ENCODE results near the gene C17orf107.
A peak's percentile ranks its signal among the peaks of the same experiment; 100 is the strongest.
"Not testable (repeated sequence)": the region's sequence is repeated elsewhere in the genome, so short reads cannot be mapped to it uniquely, and the experiment has no call there.

The C17orf107 gene

GRCh38 chr17:4899341-4900230, at the start of gene C17orf107:
Gene C17orf107 (plus strand): TSS chr17:4899536. CDS start chr17:4899763, 227 bp downstream.
- peak; percentile 88 to 93 for DNase-seq (ENCODE audit: low read depth in 1 of 2, low spot score in 1 of 2)

DNA sequence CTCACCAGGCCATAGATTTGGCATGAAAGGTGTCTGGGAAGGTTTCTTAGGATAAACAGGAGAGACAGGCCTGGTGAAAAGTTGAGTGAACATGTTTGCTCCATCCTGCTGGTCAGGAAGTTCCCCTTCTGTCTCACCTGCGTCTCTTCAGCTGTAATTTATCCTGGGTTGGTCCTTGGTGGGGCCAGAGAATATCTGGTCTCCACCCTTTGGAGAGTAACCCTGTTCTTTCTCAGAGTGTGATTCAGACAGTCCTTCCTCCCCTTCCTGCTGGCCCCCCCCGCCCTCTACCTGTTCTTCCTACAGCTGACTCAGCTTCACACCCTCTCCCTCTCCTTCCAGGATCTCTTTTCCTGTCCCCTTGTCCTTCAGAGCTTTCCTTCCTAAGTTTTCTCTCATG, 49.1 kb upstream of the C17orf107 start:
- no peak for DNase-seq (ENCODE audit: low read depth in 1 of 2, low spot score in 1 of 2)

DNA sequence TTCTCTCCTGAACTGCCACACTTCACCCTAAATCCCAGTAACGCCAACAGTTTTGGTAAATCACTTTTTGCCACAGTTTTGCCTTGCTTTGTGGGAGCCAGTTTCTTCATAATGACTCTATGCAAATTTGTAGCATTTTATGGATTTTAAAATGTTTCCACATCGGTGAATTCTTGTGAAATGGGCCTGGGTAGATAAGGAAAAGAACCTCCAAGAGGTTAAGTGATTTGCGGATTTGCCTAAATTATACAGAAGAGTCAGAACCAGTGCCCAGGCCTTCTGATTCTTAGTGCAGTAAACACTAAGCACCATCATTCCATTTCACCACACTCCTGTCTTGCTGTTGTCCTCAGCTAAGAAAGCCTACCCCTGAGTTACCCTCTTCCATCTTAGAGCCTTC, 48.3 kb upstream of the C17orf107 start:
- no peak for DNase-seq (ENCODE audit: low read depth in 1 of 2, low spot score in 1 of 2)

GRCh38 chr17:4852567-4853207, 46.6 kb upstream of the C17orf107 start:
- no peak for DNase-seq (ENCODE audit: low read depth in 1 of 2, low spot score in 1 of 2)

DNA sequence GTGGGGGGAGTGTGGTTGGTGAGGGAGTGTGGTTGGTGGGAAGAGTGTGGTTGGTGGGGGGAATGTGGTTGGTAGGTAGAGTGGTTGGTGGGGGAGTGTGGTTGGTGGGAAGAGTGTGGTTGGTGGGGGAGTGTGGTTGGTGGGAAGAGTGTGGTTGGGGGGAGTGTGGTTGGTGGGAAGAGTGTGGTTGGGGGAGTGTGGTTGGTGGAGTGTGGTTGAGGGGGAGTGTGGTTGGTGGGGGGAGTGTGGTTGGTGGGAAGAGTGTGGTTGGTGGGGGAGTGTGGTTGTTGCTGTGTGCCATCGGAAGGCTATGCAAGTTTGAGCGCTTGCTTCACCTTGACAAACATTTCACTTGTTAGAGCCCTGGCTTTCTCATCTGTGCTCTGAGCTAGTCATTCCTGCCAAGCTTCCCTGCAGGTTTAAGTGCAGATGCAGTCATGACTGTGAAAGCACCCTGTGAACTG, 46.1 kb upstream of the C17orf107 start:
- no peak for DNase-seq (ENCODE audit: low read depth in 1 of 2, low spot score in 1 of 2)

DNA sequence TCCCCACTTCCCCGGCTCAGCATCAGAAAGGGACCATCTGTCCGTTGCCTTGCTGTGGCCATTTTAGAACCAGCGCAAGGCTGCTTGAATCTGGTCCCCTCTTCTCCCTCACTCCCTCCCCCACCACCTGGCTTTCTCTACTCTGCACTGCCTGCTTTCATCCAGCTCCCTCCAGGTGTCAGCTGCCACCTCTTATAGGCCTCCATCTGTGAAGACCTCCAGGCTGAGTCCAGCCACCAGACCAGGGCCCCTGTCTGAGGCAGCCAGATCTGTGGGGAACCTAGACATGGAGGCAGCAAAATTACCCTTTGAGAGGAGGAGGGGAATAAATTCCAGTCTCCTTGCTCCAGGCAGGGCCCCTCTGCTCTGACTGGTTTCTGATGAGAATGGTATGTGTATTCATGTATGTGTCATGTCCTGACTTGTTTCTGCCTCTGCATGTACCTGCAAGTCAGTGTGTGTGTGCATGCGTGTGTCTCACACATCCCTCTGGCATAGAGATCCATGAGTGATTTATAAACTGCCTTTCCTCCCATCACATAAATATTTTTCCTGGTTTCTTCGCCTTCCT, 45.1 kb upstream of the C17orf107 start:
- DNase-seq (ENCODE audit: low read depth in 1 of 2, low spot score in 1 of 2) = no peak

DNA sequence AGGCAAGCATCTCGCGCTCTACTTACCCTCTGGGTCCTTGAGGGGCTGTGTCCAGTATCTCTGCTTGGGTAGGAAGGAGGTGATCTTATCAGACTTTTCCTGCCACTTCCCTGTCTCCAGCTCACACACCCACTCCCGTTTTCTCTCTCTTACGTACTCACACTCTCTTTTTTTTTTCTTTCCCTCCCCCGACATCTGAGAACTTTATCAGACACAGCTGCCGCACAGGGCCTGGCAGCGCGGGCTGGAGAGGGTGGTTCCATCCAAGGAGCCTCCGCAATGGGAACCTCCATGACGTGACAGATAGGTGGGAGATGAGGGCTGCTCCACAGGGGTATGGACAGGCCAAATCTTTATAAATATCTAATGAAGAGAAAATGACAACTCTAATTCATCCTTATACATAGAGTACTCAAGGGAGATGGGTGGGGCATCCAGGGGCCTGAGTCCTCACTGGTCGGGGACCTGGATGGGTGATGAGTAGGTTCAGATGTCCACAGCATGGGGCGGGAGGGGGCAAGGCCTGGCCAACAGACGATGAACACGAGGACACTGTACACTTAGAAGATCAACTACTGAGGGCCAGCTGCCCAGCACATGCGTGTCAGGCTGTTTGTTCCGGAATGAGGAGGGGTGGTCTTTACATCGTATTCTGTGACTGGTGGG, 42.9 kb upstream of the C17orf107 start:
- no peak for DNase-seq (ENCODE audit: low read depth in 1 of 2, low spot score in 1 of 2)

GRCh38 chr17:4856937-4857314, 42.4 kb upstream of the C17orf107 start:
- no peak for DNase-seq (ENCODE audit: low read depth in 1 of 2, low spot score in 1 of 2)

GRCh38 chr17:4857347-4857746, 42.0 kb upstream of the C17orf107 start:
- not testable (repeated sequence) for DNase-seq (ENCODE audit: low read depth in 1 of 2, low spot score in 1 of 2)

DNA sequence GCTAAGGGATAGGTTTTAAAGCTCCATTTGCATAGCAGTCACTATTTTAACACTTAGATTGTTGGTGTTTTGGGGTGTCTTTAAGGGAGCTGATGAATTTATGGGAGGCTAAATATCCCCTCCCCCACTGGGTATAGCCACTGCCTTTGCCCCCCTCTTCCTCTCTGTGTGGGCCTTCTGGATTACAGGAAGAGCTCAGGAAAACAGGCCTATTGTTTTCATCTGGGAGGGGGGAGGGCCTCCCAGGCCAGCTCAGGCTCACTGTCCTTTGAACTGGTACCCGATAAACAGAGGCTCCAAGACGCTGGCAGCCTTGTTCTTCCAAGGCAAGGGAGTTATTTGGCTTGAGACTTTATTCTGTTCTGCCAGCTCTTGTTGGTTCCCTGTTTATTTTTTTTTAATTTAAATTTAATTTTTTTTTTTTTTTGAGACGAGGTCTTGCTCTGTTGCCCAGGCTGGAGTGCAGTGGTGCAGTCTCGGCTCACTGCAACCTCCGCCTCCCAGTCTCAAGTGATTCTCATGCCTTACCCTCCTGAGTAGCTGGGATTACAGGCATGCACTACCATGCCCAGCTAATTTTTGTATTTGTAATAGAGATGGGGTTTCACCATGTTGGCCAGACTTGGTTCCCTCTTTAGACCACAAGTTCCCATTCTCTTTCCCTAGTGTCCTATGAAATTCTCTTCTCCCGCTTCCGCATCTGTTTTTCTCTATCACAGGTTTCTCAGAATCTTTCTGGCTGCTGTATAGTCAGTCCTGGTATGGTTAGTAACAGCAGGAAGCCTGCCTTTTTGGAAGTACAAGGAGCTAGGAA, 41.1 kb upstream of the C17orf107 start:
- DNase-seq (ENCODE audit: low read depth in 1 of 2, low spot score in 1 of 2) = no peak

DNA sequence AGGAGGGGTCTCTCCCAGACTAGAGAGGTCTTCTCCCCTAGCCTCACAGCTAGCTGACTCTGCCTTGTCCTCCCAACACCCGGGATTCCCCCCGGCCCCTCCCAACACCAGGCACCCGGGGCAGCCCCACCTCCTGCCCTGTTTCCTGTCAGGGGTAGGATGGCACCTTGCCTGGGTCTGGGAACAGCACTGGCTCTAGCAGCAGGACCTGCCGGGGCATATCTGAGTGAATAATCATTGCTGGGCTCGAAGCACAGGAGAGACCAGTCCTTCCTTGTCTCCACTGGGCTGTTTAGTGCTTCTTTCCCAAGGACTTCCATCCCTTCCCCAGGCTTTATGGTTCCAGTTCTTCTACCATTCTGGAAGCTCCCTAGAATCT, 40.5 kb upstream of the C17orf107 start:
- DNase-seq (ENCODE audit: low read depth in 1 of 2, low spot score in 1 of 2) = no peak

DNA sequence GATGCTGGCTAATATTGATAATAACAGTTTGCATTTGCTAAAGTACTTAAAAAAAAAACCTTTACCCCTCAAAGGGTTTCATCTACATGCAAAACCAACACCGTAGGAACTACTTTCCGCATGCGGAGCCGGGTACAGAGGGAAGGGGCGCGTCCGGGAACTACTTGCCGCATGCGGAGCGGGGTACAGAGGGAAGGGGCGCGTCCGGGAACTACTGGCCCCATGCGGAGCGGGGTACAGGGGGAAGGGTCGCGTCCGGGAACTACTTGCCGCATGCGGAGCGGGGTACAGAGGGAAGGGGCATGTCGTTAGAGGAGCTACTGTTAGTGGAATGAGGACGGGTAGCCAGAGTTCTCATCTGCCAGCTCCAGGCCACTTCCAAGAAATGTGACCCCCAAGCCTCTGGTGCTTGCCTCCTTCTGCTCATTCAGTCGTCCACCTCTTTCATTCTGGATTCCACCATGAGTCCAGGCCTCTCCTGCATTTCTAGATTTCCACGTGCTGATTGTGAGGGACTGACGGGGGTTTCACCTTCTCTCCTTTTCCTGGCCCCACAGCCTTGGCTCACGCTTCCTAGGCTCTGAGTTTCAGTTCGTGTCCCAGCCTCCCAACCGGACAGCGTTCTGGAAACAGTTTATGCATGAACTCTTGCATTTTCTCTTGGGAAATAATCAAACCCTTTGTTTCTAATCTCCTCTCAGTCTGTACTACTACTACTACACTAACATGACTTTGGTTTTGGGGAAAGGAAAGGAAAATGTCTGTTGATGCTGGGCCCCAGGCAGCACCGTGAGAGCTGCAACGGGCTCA, 39.3 kb upstream of the C17orf107 start:
- DNase-seq (ENCODE audit: low read depth in 1 of 2, low spot score in 1 of 2) = no peak

DNA sequence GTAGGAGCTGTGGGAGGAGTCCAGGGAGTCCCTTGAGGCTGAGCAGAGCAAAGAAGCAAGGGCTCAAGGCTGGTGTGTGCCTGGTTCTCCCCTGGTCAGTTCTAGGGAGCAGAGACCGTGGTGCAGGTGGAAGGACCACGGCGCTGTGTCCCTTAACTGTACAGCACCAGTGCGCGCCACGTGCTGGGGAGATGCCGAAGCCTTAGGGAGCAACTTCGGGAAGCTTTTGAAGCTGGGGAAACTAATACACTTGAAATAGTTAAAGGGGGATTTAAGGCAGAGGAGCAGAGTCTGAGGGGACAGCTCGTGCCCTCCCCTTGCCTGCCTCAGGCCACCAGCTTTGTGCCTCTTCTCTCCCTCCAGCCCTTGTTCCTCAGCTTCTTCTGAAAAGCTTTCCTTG, 38.7 kb upstream of the C17orf107 start:
- DNase-seq (ENCODE audit: low read depth in 1 of 2, low spot score in 1 of 2) = no peak

DNA sequence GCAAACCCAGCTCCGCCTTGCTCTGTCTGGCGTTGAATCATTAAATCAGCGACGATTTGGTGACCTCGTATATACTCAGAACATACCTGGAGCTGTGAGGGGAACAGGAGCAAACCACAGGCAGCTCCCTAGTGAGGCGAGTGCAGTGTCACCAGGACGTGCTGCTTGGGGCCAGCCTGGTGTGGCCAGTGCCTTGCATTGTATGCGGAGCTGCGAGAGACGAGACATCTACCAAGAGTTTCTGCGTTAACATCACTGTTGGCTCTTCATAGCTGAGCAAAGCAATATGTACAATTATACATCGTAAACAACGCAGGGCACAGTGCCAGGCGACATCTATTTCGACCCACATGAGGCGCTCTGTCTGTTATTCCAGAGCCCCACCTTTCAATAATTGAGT, 38.3 kb upstream of the C17orf107 start:
- no peak for DNase-seq (ENCODE audit: low read depth in 1 of 2, low spot score in 1 of 2)

GRCh38 chr17:4862720-4863119, 36.6 kb upstream of the C17orf107 start:
- DNase-seq (ENCODE audit: low read depth in 1 of 2, low spot score in 1 of 2) = no peak

DNA sequence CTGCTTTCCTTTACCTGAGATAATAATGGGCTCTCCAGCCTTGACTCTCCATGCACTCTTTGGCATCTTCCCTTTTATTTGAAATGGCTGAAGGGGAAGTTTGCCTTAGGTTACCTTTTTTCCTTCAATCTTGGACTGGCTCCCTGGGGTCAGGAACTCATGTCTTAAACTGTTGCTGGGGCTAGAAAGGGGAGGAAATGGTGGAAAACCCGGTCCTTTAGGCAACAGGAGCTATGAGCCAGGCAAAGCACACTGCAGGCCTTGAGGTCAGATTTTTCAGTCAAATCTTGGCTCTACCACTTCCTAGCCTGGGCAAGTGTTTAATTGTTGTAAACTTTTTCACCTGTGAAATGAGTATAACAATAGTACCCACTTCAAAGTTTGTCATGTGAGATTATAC, 36.0 kb upstream of the C17orf107 start:
- DNase-seq (ENCODE audit: low read depth in 1 of 2, low spot score in 1 of 2) = no peak

- not testable (repeated sequence) for DNase-seq (ENCODE audit: low read depth in 1 of 2, low spot score in 1 of 2)
Observed at GRCh38 chr17:4867535-4867934, 31.8 kb upstream of the C17orf107 start.

DNA sequence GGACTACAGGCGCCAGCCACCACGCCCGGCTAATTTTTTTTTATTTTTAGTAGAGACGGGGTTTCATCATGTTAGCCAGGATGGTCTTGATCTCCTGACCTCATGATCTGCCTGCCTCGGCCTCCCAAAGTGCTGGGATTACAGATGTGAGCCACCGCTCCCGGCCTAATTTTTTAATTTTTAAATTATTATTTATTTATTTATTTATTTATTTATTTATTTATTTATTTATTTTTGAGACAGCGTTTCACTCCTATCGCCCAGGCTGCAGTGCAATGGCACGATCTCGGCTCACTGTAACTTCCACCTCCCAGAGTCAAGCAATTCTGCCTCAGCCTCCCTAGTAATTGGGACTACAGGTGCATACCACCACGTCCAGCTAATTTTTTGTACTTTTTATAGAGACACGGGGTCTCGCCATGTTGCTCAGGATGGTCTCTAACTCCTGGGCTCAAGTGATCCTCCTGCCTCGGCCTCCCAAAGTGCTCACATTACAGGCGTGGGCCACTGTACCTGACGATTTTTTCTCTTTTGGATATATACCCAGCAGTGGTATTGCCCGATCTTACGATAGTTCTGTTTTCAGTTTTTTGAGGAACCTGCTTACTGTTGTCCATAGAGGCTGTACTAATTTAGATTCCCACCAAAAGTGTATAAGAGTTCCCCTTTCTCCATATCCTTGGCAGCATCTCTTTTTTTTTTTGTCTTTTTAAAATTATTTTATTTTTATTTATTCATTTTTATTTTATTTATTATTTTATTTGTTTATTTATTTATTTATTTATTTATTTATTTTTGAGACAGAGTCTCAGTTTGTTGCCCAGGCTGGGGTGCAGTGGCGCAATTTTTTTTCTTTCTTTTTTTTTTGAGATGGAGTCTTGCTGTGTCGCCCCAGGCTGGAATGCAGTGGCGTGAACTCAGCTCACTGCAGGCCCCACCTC, 30.0 kb upstream of the C17orf107 start:
- not testable (repeated sequence) for DNase-seq (ENCODE audit: low read depth in 1 of 2, low spot score in 1 of 2)

DNA sequence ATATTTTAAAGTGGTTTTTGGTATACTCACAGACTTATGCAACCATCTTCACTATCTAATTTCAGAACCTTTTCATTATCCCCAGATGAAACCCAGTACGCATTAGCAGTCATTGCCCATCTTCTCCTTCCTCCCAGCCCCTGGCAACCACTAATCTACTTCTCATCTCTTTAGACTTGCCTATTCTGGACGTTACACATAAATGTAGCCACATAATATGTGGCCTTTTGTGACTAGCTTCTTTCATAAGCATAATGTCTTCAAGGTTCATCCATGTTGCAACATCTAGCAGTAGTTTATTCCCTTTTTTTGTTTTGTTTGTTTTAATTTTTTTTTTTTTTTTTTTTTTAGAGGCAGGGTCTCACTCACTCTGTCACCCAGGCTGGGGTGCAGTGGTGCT, 28.5 kb upstream of the C17orf107 start:
- DNase-seq (ENCODE audit: low read depth in 1 of 2, low spot score in 1 of 2) = no peak
